Body of pancreas (tissue), 4 donors: ENCODE measurements around the gene CENPK. TPM values are rescaled to one million over a fixed set of nuclear protein-coding genes. Genes with fewer than 3 reads are reported as not detected.

Source experiments
- ATAC-seq: fragments of 150-250 bp; one replicate; pipeline ENCODE4 v1.9.1; 2016
- DNase-seq, 4 donors: peaks; one replicate each; pipeline ENCODE4 v3.0.0-alpha.2; 2019
- H3K27ac ChIP-seq, 4 donors: fragments of 200-600 bp; sonication (generic); 1 replicate in 3 of 4; 2 replicates in 1 of 4; pipeline versions ENCODE4 v1.5.1 to v1.6.1; 2016 to 2019; ENCODE audit warnings: mild to moderate bottlenecking in 1 of 4, mixed read lengths in 1 of 4, moderate library complexity in 1 of 4
- H3K27me3 ChIP-seq, 2 donors: fragments of 200-600 bp; sonication (generic); one replicate each; pipeline ENCODE4 v1.6.0; 2016; ENCODE audit warnings: mild to moderate bottlenecking in 1 of 2
- H3K36me3 ChIP-seq, 2 donors: fragments of 200-600 bp; sonication (generic); replicated peaks in 1 of 2; 2 replicates each; pipeline ENCODE4 v1.5.1; 2016; ENCODE audit warnings: low read depth in 2 of 2; ENCODE audit not compliant: insufficient read depth in 1 of 2
- H3K4me1 ChIP-seq: fragments of 200-600 bp; sonication (generic); one replicate; pipeline ENCODE4 v1.6.0; 2016
- H3K4me3 ChIP-seq, 2 donors: fragments of 200-600 bp; sonication (generic); 1 replicate in 1 of 2; 2 replicates in 1 of 2; pipeline ENCODE4 v1.5.1; 2016 to 2019
- H3K9me3 ChIP-seq, 3 donors: fragments of 200-600 bp; sonication (generic); 1 replicate in 2 of 3; 2 replicates in 1 of 3; pipeline ENCODE4 v1.5.1; 2016
- CTCF ChIP-seq, 7 experiments: fragments of 450-650 bp in 4 of 7; fragments of 200-600 bp in 3 of 7; sonication (generic) in 3 of 7; IDR thresholded peaks; one replicate each; pipeline ENCODE4 v1.5.1; 2016 to 2019; ENCODE audit warnings: antibody characterized with exemption in 7 of 7
- POLR2A ChIP-seq, 3 donors: fragments of 450-650 bp; IDR thresholded peaks; one replicate each; pipeline ENCODE4 v1.6.1; 2016; ENCODE audit warnings: antibody characterized with exemption in 3 of 3, mild to moderate bottlenecking in 2 of 3
- WGBS, 2 donors: methylation state at CpG; one replicate each; pipeline ENCODE4 v1.1.5; 2017; 5-methylcytosine and 5-hydroxymethylcytosine counted together
- intact Hi-C: fragments of 100-400 bp; cut with DNase I; formaldehyde crosslinking; loops from one replicate; pipeline ENCODE4 v1.15.1; 2023
- total RNA-seq, 2 donors: library from RNA; depleted of rRNA; stranded (reverse); fragments of >200 nt; gene quantifications; one replicate each; pipeline ENCODE4 v1.1.0, GENCODE V29; 2016

The CENPK gene
- total RNA-seq, 2 donors from 2014 or later, result 1.3 TPM; not detected in 1

- H3K27ac ChIP-seq, result peak overlapping the region in 1 of 4 donors; percentile 51
- no peak for ATAC-seq
- WGBS, 2 donors, result 1% methylated on average over 15 of the region's 15 CpGs
- no peaks in the 10 kb centered on the region for H3K27me3 ChIP-seq
- peak; percentile 67 to 79 (median 68) for DNase-seq
- H3K36me3 ChIP-seq, result no peaks in the 10 kb centered on the region
- TF ChIP-seq POLR2A (IDR thresholded peaks at IDR 0.05) (no peak), CTCF (IDR thresholded peaks at IDR 0.05) (no peak)
- peak overlapping the region in 1 of 2 donors; percentile 13 for H3K4me3 ChIP-seq
- H3K9me3 ChIP-seq, result no peaks in the 10 kb centered on the region
- intact Hi-C loops, result loop anchor here (10.0 kb wide), 1 partner anchor 386 kb away; no protein-coding TSS in a partner anchor
- peaks cover 27% of the 10 kb centered on the region for H3K4me1 ChIP-seq
Observed at GRCh38 chr5:65480306-65480865, 82.6 kb downstream of the CENPK start.

DNA sequence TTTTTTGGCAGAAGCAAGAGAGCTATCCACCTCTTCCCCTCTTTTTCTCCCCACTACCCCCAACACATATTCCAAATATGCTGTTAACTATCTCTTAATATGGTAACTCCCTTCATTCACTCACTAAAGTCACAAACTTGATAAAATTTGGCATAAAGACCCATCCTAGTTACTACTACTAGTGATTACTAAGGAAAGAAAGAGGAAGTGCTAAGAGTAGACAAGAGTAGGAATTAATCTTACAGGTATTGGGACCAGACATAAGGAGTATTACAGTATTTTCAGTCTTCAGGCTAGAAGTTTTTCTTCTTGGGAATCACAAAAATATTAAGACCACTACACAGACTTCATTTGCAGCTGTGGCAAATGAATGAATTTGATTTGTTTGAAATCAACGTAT, 83.4 kb downstream of the CENPK start:
- Histone ChIP-seq H3K9me3 (no peaks in the 10 kb centered on the region), H3K36me3 (no peaks in the 10 kb centered on the region), H3K27ac (no peak overlapping the region), H3K4me1 (peaks cover 27% of the 10 kb centered on the region), H3K4me3 (no peak overlapping the region), H3K27me3 (no peaks in the 10 kb centered on the region)
- DNase-seq (no peak), ATAC-seq (no peak)
- 36 to 41% methylated on average over 1 of the region's 1 CpG for WGBS, 2 donors
- TF ChIP-seq CTCF (IDR thresholded peaks at IDR 0.05) (no peak), POLR2A (IDR thresholded peaks at IDR 0.05) (no peak)
- intact Hi-C loops, result no loop called here

DNA sequence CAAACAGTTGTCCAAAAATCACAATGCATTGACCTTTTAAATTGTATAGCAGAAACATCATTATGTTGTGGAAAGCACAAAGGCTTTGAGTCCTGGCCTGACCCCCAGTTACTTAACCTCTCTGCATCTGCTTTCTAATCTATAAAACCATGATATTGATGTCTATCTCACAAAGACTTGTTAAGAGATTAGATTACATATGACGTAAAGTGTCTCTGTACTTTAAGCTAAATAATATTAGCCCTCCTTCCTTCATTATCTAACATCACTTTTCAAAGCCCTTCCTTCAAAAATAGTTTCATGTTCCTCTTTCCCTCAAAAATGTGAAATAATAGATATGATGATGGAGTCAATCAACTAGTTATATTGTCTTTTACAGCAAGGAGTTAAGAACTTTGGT, 84.6 kb downstream of the CENPK start:
- no peak overlapping the region for H3K27ac ChIP-seq
- no peak for TF ChIP-seq POLR2A (IDR thresholded peaks at IDR 0.05)
- no peak for TF ChIP-seq CTCF (IDR thresholded peaks at IDR 0.05)
- intact Hi-C loops, result no loop called here
- DNase-seq (no peak), ATAC-seq (no peak)
- no peaks in the 10 kb centered on the region for H3K27me3 ChIP-seq
- H3K4me3 ChIP-seq, result no peak overlapping the region
- H3K4me1 ChIP-seq, result peaks cover 23% of the 10 kb centered on the region
- H3K9me3 ChIP-seq, result no peaks in the 10 kb centered on the region
- 53 to 63% methylated on average over 1 of the region's 1 CpG for WGBS, 2 donors
- no peaks in the 10 kb centered on the region for H3K36me3 ChIP-seq

GRCh38 chr5:65475895-65476294, 87.1 kb downstream of the CENPK start:
- ATAC-seq, result no peak
- no peaks in the 10 kb centered on the region for H3K9me3 ChIP-seq
- no peak overlapping the region for H3K4me3 ChIP-seq
- H3K27ac ChIP-seq, result no peak overlapping the region
- TF ChIP-seq POLR2A (IDR thresholded peaks at IDR 0.05), result no peak
- TF ChIP-seq CTCF (IDR thresholded peaks at IDR 0.05), result no peak
- 72 to 83% methylated on average over 1 of the region's 1 CpG for WGBS, 2 donors
- no peaks in the 10 kb centered on the region for H3K36me3 ChIP-seq
- intact Hi-C loops, result no loop called here
- no peak for DNase-seq
- H3K4me1 ChIP-seq, result peaks cover 13% of the 10 kb centered on the region
- H3K27me3 ChIP-seq, result no peaks in the 10 kb centered on the region

GRCh38 chr5:65475336-65475735, 87.6 kb downstream of the CENPK start:
- DNase-seq, result no peak
- ATAC-seq, result no peak
- H3K27ac ChIP-seq, result no peak overlapping the region
- WGBS, 2 donors, result 71 to 73% methylated on average over 4 of the region's 4 CpGs
- H3K4me3 ChIP-seq, result no peak overlapping the region
- no peaks in the 10 kb centered on the region for H3K27me3 ChIP-seq
- no peaks in the 10 kb centered on the region for H3K9me3 ChIP-seq
- TF ChIP-seq POLR2A (IDR thresholded peaks at IDR 0.05), result no peak
- TF ChIP-seq CTCF (IDR thresholded peaks at IDR 0.05), result no peak
- H3K36me3 ChIP-seq, result no peaks in the 10 kb centered on the region
- peaks cover 8% of the 10 kb centered on the region for H3K4me1 ChIP-seq
- intact Hi-C loops, result no loop called here
